Smooth muscle cell (in vitro differentiated cells): Measurements from ENCODE around the gene TMEM114. TPM values are rescaled to one million over a fixed set of nuclear protein-coding genes. Genes with fewer than 3 reads are reported as not detected.

Experiments
- DNase-seq: peaks from one replicate; lab custom pipeline; 2025; ENCODE audit not compliant: unreplicated experiment; lab: John Stamatoyannopoulos, UW
- H2AFZ ChIP-seq: fragments of 200-600 bp; sonication (generic); 2 replicates; pipeline ENCODE4 v1.6.0; 2016; ENCODE audit warnings: antibody characterized with exemption, low read depth, mild to moderate bottlenecking
- H3F3A ChIP-seq: fragments of 200-600 bp; sonication (generic); 2 replicates; pipeline ENCODE4 v1.6.0; 2017; ENCODE audit warnings: antibody characterized with exemption, low read depth
- H3K27ac ChIP-seq: fragments of 200-600 bp; sonication (generic); 2 replicates; pipeline ENCODE4 v1.5.1; 2016; ENCODE audit warnings: low read depth, mild to moderate bottlenecking
- H3K27me3 ChIP-seq: fragments of 200-600 bp; sonication (generic); 2 replicates; pipeline ENCODE4 v1.6.1; 2016; ENCODE audit warnings: low read depth, mild to moderate bottlenecking
- H3K36me3 ChIP-seq: fragments of 200-600 bp; sonication (generic); 2 replicates; pipeline ENCODE4 v1.5.1; 2016; ENCODE audit warnings: low read depth
- H3K4me1 ChIP-seq: fragments of 200-600 bp; sonication (generic); 2 replicates; pipeline ENCODE4 v1.5.1; 2016; ENCODE audit warnings: low read depth
- H3K4me2 ChIP-seq: fragments of 200-600 bp; sonication (generic); 2 replicates; pipeline ENCODE4 v1.6.0; 2016; ENCODE audit warnings: mild to moderate bottlenecking
- H3K4me3 ChIP-seq: fragments of 200-600 bp; sonication (generic); 2 replicates; pipeline ENCODE4 v1.5.1; 2016; ENCODE audit warnings: mild to moderate bottlenecking
- H3K79me2 ChIP-seq: fragments of 200-600 bp; sonication (generic); 2 replicates; pipeline ENCODE4 v1.6.0; 2016; ENCODE audit warnings: low read depth, mild to moderate bottlenecking
- H3K9ac ChIP-seq: fragments of 200-600 bp; sonication (generic); 2 replicates; pipeline ENCODE4 v1.6.0; 2016; ENCODE audit warnings: low read depth
- H3K9me3 ChIP-seq: fragments of 200-600 bp; sonication (generic); replicated peaks from 2 replicates; pipeline ENCODE4 v1.5.1; 2016; ENCODE audit warnings: low read depth
- H4K20me1 ChIP-seq: fragments of 200-600 bp; sonication (generic); 2 replicates; pipeline ENCODE4 v1.6.0; 2016; ENCODE audit warnings: low read depth
- WGBS: methylation state at CpG from one replicate; pipeline ENCODE4 v1.1.7; 2016; ENCODE audit warnings: low lambda C conversion rate; 5-methylcytosine and 5-hydroxymethylcytosine counted together
- polyA plus RNA-seq: library from polyadenylated mRNA; unstranded; fragments of >200 nt; fragmentation: Nextera tagmentation; extraction: Ambion mirVana; gene quantifications from 2 replicates; pipeline ENCODE4 v1.2.1, GENCODE V29; 2016
- total RNA-seq: library from RNA; depleted of rRNA; stranded (reverse); fragments of >200 nt; gene quantifications from 2 replicates; pipeline ENCODE4 v1.2.3, GENCODE V29; 2014
- TF ChIP-seq, protein P1 (sequence below): fragments of 200-600 bp; sonication (generic); IDR thresholded peaks from 2 replicates; pipeline ENCODE4 v1.5.1; 2017; ENCODE audit warnings: borderline replicate concordance, mild to moderate bottlenecking, antibody characterized with exemption; ENCODE audit not compliant: insufficient read depth, poor library complexity, severe bottlenecking

Gene TMEM114
- total and polyA plus RNA-seq, 2 experiments from 2014 or later = not detected

DNA sequence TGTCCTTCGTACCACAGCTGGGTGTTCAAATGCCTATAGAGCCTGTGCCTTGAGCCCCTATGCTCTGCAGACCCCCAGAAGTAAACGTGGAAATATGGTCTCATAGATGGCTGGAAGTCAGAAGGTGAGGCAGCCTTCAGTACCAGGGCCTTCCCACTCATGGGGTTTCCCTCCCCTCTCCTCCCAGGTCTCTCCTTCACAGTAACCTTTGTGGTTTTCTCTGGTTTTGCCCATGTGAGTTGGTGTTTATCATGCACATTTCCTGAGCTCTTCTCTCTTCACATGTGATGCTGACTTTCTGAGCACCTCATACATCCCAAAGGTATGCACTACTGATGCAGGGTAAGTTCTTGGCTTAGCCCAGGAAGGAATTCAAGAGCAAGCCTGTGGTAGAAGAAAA is 35.4 kb downstream of the TMEM114 start:
- no peaks in the 10 kb centered on the region for H3F3A ChIP-seq
- H3K4me3 ChIP-seq = no peak overlapping the region
- no peak overlapping the region for H3K4me2 ChIP-seq
- no peaks in the 10 kb centered on the region for H4K20me1 ChIP-seq
- no peak for DNase-seq
- peaks cover 6% of the 10 kb centered on the region for H3K4me1 ChIP-seq
- H3K9me3 ChIP-seq = no peaks in the 10 kb centered on the region
- no peak overlapping the region for H2AFZ ChIP-seq
- H3K27me3 ChIP-seq = peaks cover 8% of the 10 kb centered on the region
- TF ChIP-seq, protein P1, sequence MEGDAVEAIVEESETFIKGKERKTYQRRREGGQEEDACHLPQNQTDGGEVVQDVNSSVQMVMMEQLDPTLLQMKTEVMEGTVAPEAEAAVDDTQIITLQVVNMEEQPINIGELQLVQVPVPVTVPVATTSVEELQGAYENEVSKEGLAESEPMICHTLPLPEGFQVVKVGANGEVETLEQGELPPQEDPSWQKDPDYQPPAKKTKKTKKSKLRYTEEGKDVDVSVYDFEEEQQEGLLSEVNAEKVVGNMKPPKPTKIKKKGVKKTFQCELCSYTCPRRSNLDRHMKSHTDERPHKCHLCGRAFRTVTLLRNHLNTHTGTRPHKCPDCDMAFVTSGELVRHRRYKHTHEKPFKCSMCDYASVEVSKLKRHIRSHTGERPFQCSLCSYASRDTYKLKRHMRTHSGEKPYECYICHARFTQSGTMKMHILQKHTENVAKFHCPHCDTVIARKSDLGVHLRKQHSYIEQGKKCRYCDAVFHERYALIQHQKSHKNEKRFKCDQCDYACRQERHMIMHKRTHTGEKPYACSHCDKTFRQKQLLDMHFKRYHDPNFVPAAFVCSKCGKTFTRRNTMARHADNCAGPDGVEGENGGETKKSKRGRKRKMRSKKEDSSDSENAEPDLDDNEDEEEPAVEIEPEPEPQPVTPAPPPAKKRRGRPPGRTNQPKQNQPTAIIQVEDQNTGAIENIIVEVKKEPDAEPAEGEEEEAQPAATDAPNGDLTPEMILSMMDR = no peak
- H3K36me3 ChIP-seq = no peaks in the 10 kb centered on the region
- no peaks in the 10 kb centered on the region for H3K79me2 ChIP-seq
- 66% methylated on average over 2 of the region's 2 CpGs for WGBS
- no peak overlapping the region for H3K9ac ChIP-seq
- H3K27ac ChIP-seq = no peak overlapping the region

DNA sequence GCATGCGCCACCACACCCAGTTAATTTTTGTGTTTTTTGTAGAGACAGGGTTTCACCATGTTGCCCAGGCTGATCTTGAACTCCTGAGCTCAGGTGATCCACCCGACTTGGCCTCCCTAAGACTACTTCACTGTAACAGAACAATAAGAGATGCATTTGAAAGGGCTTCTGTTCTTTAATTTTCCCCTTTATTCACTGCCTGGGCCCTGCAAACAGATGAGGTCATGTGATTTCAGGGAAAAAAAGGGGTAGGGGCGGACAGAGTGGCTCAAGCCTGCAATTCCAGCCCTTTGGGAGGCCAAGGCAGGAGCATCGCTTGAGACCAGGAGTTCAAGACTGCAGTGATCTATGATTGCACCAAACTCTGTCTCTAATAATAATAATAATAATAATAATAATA is 36.3 kb downstream of the TMEM114 start:
- Histone ChIP-seq H3K27ac (no peak overlapping the region), H3K27me3 (peaks cover 8% of the 10 kb centered on the region), H3K36me3 (no peaks in the 10 kb centered on the region), H2AFZ (no peak overlapping the region), H3K4me3 (no peak overlapping the region), H3K79me2 (no peaks in the 10 kb centered on the region), H3K9ac (no peak overlapping the region), H3K4me1 (peaks cover 6% of the 10 kb centered on the region), H3K4me2 (no peak overlapping the region), H3F3A (no peaks in the 10 kb centered on the region), H4K20me1 (no peaks in the 10 kb centered on the region), H3K9me3 (no peaks in the 10 kb centered on the region)
- DNase-seq = no peak
- TF ChIP-seq, protein P1 = no peak
- 79% methylated on average over 4 of the region's 4 CpGs for WGBS

DNA sequence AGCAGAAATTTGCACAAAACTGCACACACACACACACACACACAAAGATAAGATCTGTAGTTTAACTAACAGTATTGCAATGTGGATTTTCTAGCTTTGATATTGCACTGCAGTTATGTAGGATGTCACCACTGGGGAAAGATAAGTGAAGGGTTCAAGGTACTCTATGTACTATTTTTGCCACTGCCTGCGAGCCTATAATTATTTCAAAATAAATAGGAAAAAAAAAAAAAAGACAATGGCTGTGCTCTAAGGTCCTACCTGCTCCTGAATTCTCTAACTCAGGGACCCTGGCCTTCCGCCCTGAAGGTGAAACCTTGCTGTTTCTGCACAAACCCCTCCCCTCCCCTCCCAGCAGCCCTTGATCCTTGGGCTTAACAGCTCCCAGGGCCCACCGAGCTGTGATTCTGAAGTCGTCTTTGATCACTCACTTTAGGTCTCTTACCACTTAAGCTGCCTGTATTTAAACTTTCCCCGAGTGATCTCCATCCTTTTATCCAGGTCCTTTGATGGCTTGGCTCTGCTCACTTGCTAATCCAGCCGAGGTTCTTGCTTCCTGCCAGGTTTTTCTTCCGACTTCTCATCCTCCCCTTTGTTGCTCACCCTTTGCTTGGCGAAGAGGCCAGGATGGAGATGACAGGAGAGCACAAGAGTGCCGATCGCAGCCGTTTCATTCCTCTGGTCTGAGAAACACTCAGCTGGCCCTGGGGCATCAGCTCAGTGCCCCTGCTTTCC is 37.7 kb downstream of the TMEM114 start:
- 35% methylated on average over 11 of the region's 11 CpGs for WGBS
- DNase-seq = no peak
- H3K4me3 ChIP-seq = no peak overlapping the region
- no peaks in the 10 kb centered on the region for H3K9me3 ChIP-seq
- H3K4me2 ChIP-seq = no peak overlapping the region
- no peak overlapping the region for H3K27ac ChIP-seq
- H2AFZ ChIP-seq = no peak overlapping the region
- no peaks in the 10 kb centered on the region for H3K79me2 ChIP-seq
- H3K9ac ChIP-seq = no peak overlapping the region
- peaks cover 6% of the 10 kb centered on the region for H3K4me1 ChIP-seq
- H4K20me1 ChIP-seq = no peaks in the 10 kb centered on the region
- peaks cover 8% of the 10 kb centered on the region for H3K27me3 ChIP-seq
- H3F3A ChIP-seq = no peaks in the 10 kb centered on the region
- TF ChIP-seq, protein P1 = no peak
- H3K36me3 ChIP-seq = no peaks in the 10 kb centered on the region
